GM12878 (cell line): Measurements from ENCODE around the gene ATXN1. TPM values are rescaled to one million over a fixed set of nuclear protein-coding genes. Genes with fewer than 3 reads are reported as not detected.

Experiments
- ATAC-seq: fragments of 200-7000 bp; cut with Tn5 transposase; 3 replicates; pipeline ENCODE4 v1.9.1; 2020; ENCODE audit warnings: mild to moderate bottlenecking, moderate library complexity
- BruUV-seq: library from RNA; stranded (reverse); fragments of 400-500 nt; replicated peaks from 2 replicates; lab custom pipeline; 2021; lab: Mats Ljungman, UMichigan
- CTCF ChIA-PET: fragments of 300-600 bp; sonication (Branson Sonifier 250); formaldehyde crosslinking; extraction: SDS; loops from one replicate; lab custom pipeline; 2021; ENCODE audit warnings: inconsistent platforms; lab: Yijun Ruan, JAX
- POLR2A ChIA-PET: fragments of 350-600 bp; formaldehyde crosslinking; extraction: SDS; loops from one replicate; lab custom pipeline; 2021; ENCODE audit warnings: inconsistent platforms; lab: Charles Lee
- RAD21 ChIA-PET: fragments of 300-600 bp; sonication (Branson Sonifier 250); formaldehyde crosslinking; loops from one replicate; lab custom pipeline; 2023; ENCODE audit warnings: antibody characterized with exemption; ENCODE audit not compliant: unreplicated experiment; lab: Charles Lee
- SMC1A ChIA-PET: fragments of 300-600 bp; sonication (Branson Sonifier 250); formaldehyde crosslinking; loops from one replicate; lab custom pipeline; 2023; ENCODE audit not compliant: unreplicated experiment, uncharacterized antibody; lab: Charles Lee
- DNase-seq: peaks from one replicate; pipeline ENCODE4 v3.0.0-alpha.2; 2011; ENCODE audit warnings: low read depth, low spot score
- FAIRE-seq: peaks from 3 replicates; lab custom pipeline; 2011; peaks lifted over from hg19 to GRCh38; lab: Jason Lieb, UNC
- H2AFZ ChIP-seq: 2 replicates; pipeline ENCODE4 v1.6.0; 2011; ENCODE audit warnings: low read depth, low read length, control low read depth; ENCODE audit not compliant: control insufficient read depth
- H3K27ac ChIP-seq: 2 replicates; pipeline ENCODE4 v1.5.1; 2011; ENCODE audit warnings: control low read depth; ENCODE audit not compliant: control insufficient read depth, insufficient read depth
- H3K27me3 ChIP-seq, 2 experiments: replicated peaks in 1 of 2; 2 replicates each; pipeline versions ENCODE4 v1.6.0 to v1.6.1; 2011; ENCODE audit warnings: low read length in 1 of 2; ENCODE audit not compliant: control insufficient read depth in 2 of 2, insufficient read depth in 2 of 2
- H3K36me3 ChIP-seq, 2 experiments: 2 replicates each; pipeline ENCODE4 v1.5.1; 2011; ENCODE audit warnings: low read length in 1 of 2; ENCODE audit not compliant: control insufficient read depth in 2 of 2, insufficient read depth in 2 of 2
- H3K4me1 ChIP-seq: 2 replicates; pipeline ENCODE4 v1.6.1; 2011; ENCODE audit warnings: mild to moderate bottlenecking, low read length, moderate library complexity, mixed read lengths; ENCODE audit not compliant: control insufficient read depth, insufficient read depth
- H3K4me2 ChIP-seq: 2 replicates; pipeline ENCODE4 v1.6.0; 2011; ENCODE audit warnings: control low read depth; ENCODE audit not compliant: control insufficient read depth, insufficient read depth
- H3K4me3 ChIP-seq: fragments of 200-600 bp; sonication (generic); 2 replicates; pipeline ENCODE4 v1.5.1; 2016
- H3K79me2 ChIP-seq: 2 replicates; pipeline ENCODE4 v1.6.0; 2011; ENCODE audit warnings: low read length; ENCODE audit not compliant: control insufficient read depth, insufficient read depth
- H3K9ac ChIP-seq: 2 replicates; pipeline ENCODE4 v1.8.0; 2011; ENCODE audit warnings: low read length, control low read depth, mixed read lengths; ENCODE audit not compliant: control insufficient read depth, insufficient read depth
- H3K9me3 ChIP-seq: replicated peaks from 3 replicates; pipeline ENCODE4 v1.5.1; 2011; ENCODE audit warnings: mild to moderate bottlenecking, low read length; ENCODE audit not compliant: control insufficient read depth, insufficient read depth
- H4K20me1 ChIP-seq: 2 replicates; pipeline ENCODE4 v1.6.0; 2011; ENCODE audit not compliant: control insufficient read depth, insufficient read depth
- ATF3 ChIP-seq: IDR thresholded peaks from 2 replicates; pipeline ENCODE4 v1.6.1; 2011; ENCODE audit warnings: low read depth, mild to moderate bottlenecking, low read length, moderate library complexity, borderline replicate concordance; ENCODE audit errors: extremely low read depth
- IKZF2 ChIP-seq, 2 experiments: fragments of 450-650 bp; IDR thresholded peaks; 2 replicates each; pipeline ENCODE4 v1.6.1; 2017; ENCODE audit warnings: mild to moderate bottlenecking in 2 of 2, moderate library complexity in 2 of 2
- MAX ChIP-seq: IDR thresholded peaks from 2 replicates; pipeline ENCODE4 v1.6.1; 2012; ENCODE audit warnings: low read depth, low read length, improper control_type of control experiment
- NFIC ChIP-seq: IDR thresholded peaks from 2 replicates; pipeline ENCODE4 v1.6.1; 2012; ENCODE audit warnings: low read depth, mild to moderate bottlenecking, inconsistent platforms, low read length, moderate library complexity
- PAX8 ChIP-seq: fragments of 450-650 bp; IDR thresholded peaks from 2 replicates; pipeline ENCODE4 v1.6.1; 2017; ENCODE audit warnings: mild to moderate bottlenecking, moderate library complexity
- RAD51 ChIP-seq: fragments of 450-650 bp; IDR thresholded peaks from 2 replicates; pipeline ENCODE4 v1.6.1; 2016; ENCODE audit warnings: moderate library complexity, mild to moderate bottlenecking, inconsistent platforms
- RFX5 ChIP-seq: IDR thresholded peaks from 2 replicates; pipeline ENCODE4 v1.6.1; 2011; ENCODE audit warnings: low read depth, low read length, improper control_type of control experiment
- SMAD5 ChIP-seq: IDR thresholded peaks from 2 replicates; pipeline ENCODE4 v1.6.1; 2016; ENCODE audit warnings: antibody characterized with exemption, low read depth
- SMC3 ChIP-seq: IDR thresholded peaks from 2 replicates; pipeline ENCODE4 v1.6.1; 2011; ENCODE audit warnings: low read length, improper control_type of control experiment, borderline replicate concordance
- SUPT20H ChIP-seq: IDR thresholded peaks from 2 replicates; pipeline ENCODE4 v1.6.1; 2011; ENCODE audit warnings: low read depth, mild to moderate bottlenecking, low read length, moderate library complexity, borderline replicate concordance; ENCODE audit not compliant: control insufficient read depth
- TAF1 ChIP-seq: IDR thresholded peaks from 2 replicates; pipeline ENCODE4 v1.6.1; 2011; ENCODE audit warnings: mild to moderate bottlenecking, low read depth, low read length, borderline replicate concordance
- YBX1 ChIP-seq: fragments of 450-650 bp; IDR thresholded peaks from 2 replicates; pipeline ENCODE4 v1.6.1; 2016; ENCODE audit warnings: antibody characterized with exemption
- ZBTB11 ChIP-seq: fragments of 450-650 bp; formaldehyde crosslinking; IDR thresholded peaks from 2 replicates; pipeline ENCODE4 v1.5.0; 2022; ENCODE audit warnings: mild to moderate bottlenecking, missing genetic modification characterization
- ZNF217 ChIP-seq: fragments of 450-650 bp; IDR thresholded peaks from 2 replicates; pipeline ENCODE4 v1.6.1; 2017; ENCODE audit warnings: antibody characterized with exemption, mild to moderate bottlenecking
- WGBS: methylation state at CpG from one replicate; pipeline ENCODE4 v1.1.6; 2016; ENCODE audit warnings: low lambda C conversion rate; ENCODE audit not compliant: insufficient replicate concordance, insufficient coverage; ENCODE audit errors: missing lambda C conversion rate; 5-methylcytosine and 5-hydroxymethylcytosine counted together
- in situ Hi-C: fragments of 300-500 bp; cut with MboI; formaldehyde crosslinking; loops from 9 replicates; pipeline ENCODE4 v1.14.3; 2018; ENCODE audit warnings: mixed read lengths
- intact Hi-C: fragments of 100-400 bp; cut with micrococcal nuclease; formaldehyde crosslinking; loops from one replicate; pipeline ENCODE4 v1.14.2; 2022; ENCODE audit not compliant: unreplicated experiment
- polyA plus RNA-seq, 11 experiments: library from polyadenylated mRNA; depleted of rRNA in 4 of 11; unstranded in 6 of 11; stranded (reverse) in 5 of 11; fragments of >200 nt; fragmentation: Nextera tagmentation in 4 of 11; fragmentation: Illumina TruSeq in 1 of 11; extraction: Ambion mirVana in 4 of 11; extraction: Trizol in 1 of 11; gene quantifications; 1 replicate in 1 of 11; 2 replicates in 10 of 11; pipeline versions ENCODE4 v1.2.1 to v1.2.3, GENCODE V29; 2011 to 2016; ENCODE audit warnings: inconsistent platforms in 2 of 11, missing spikeins in 2 of 11, low read depth in 1 of 11
- total RNA-seq, 4 experiments: library from RNA; depleted of rRNA in 3 of 4; stranded (reverse); fragments of >200 nt in 3 of 4; fragmentation: Illumina TruSeq in 1 of 4; extraction: Trizol in 1 of 4; gene quantifications; 2 replicates each; pipeline versions ENCODE4 v1.2.1 to v1.2.3, GENCODE V29; 2013 to 2021
- TF ChIP-seq, protein P1 (sequence below): fragments of 450-650 bp; IDR thresholded peaks from 2 replicates; pipeline ENCODE4 v1.6.1; 2017; ENCODE audit warnings: low read depth, mild to moderate bottlenecking, moderate library complexity
- TF ChIP-seq, protein P2 (sequence below): fragments of 450-650 bp; IDR thresholded peaks from 2 replicates; pipeline ENCODE4 v1.6.1; 2014; ENCODE audit warnings: mild to moderate bottlenecking

The ATXN1 gene
- total and polyA plus RNA-seq, 10 of the 15 experiments (the other 5 are each of a cell fraction or from before 2014, with no cell fraction given), result 12.2 to 51.2 (median 20.5) TPM

DNA sequence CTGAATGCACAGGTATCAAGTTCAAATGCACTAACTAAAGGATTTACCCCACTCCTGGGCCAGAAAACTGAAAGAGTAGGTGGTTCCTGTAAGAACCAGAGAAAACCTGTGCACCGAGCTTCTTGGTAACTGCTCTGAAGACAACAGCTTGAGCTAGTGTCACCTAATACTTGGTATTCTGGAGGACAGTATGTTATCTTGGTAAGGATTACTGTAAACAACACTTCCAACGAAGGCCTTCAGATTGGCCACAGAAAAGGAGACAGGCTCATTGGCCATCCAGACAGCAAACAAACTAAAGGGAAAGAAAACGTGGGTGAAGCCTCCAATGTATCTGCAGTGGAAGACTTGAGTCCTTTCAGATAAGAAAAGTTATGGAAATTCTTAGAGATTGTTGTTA, 461.4 kb downstream of the ATXN1 start:
- Histone ChIP-seq H2AFZ (no peak overlapping the region), H3K36me3 (peaks cover 0 to 6% of the 10 kb centered on the region in 2 experiments; a peak in 2 of 4 replicates), H3K9me3 (no peaks in the 10 kb centered on the region), H3K4me2 (no peak overlapping the region), H3K79me2 (no peaks in the 10 kb centered on the region), H3K9ac (no peak overlapping the region), H3K4me3 (no peak overlapping the region), H3K4me1 (peaks cover 19% of the 10 kb centered on the region), H3K27me3 (no peaks in the 10 kb centered on the region), H3K27ac (no peak overlapping the region), H4K20me1 (no peaks in the 10 kb centered on the region)
- in situ Hi-C loops (no loop called here), intact Hi-C loops (loop anchor here (10.0 kb wide), 1 partner anchor 465 kb away; the partner anchor contains the start of gene ATXN1)
- DNase-seq (no peak), FAIRE-seq (no peak), ATAC-seq (no peak)
- WGBS, result 78% methylated on average over 3 of the region's 3 CpGs
- RAD21 ChIA-PET, result interaction anchor here (1.0 to 1.6 kb wide), 2 partner anchors 8 to 463 kb away, joined by 3 read pairs; no protein-coding TSS in a partner anchor
- POLR2A ChIA-PET, result interaction anchor here (0.5 to 0.6 kb wide), 2 partner anchors 24 kb away, joined by 3 to 4 read pairs; no protein-coding TSS in a partner anchor
- SMC1A ChIA-PET, result interaction anchor here (1.1 to 1.2 kb wide), 2 partner anchors 8 to 9 kb away, joined by 4 read pairs; no protein-coding TSS in a partner anchor
- CTCF ChIA-PET, result interaction anchor here (0.7 to 5.4 kb wide), 6 partner anchors 13 to 32 kb away, joined by 3 to 71 read pairs (median 4); no protein-coding TSS in a partner anchor
- BruUV-seq, result no TSS peak
- TF ChIP-seq TAF1, result no peak
- TF ChIP-seq NFIC, result no peak
- TF ChIP-seq IKZF2 (IDR thresholded peaks at IDR 0.05), result no peak
- no peak for TF ChIP-seq ATF3
- no peak for TF ChIP-seq YBX1
- no peak for TF ChIP-seq SMC3
- TF ChIP-seq RFX5, result no peak
- TF ChIP-seq ZNF217, result no peak
- TF ChIP-seq, protein P1, sequence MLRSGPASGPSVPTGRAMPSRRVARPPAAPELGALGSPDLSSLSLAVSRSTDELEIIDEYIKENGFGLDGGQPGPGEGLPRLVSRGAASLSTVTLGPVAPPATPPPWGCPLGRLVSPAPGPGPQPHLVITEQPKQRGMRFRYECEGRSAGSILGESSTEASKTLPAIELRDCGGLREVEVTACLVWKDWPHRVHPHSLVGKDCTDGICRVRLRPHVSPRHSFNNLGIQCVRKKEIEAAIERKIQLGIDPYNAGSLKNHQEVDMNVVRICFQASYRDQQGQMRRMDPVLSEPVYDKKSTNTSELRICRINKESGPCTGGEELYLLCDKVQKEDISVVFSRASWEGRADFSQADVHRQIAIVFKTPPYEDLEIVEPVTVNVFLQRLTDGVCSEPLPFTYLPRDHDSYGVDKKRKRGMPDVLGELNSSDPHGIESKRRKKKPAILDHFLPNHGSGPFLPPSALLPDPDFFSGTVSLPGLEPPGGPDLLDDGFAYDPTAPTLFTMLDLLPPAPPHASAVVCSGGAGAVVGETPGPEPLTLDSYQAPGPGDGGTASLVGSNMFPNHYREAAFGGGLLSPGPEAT, result no peak
- TF ChIP-seq ZBTB11 (CRISPR knock-in tag), result no peak
- TF ChIP-seq SUPT20H, result no peak
- no peak for TF ChIP-seq PAX8
- TF ChIP-seq, protein P2, sequence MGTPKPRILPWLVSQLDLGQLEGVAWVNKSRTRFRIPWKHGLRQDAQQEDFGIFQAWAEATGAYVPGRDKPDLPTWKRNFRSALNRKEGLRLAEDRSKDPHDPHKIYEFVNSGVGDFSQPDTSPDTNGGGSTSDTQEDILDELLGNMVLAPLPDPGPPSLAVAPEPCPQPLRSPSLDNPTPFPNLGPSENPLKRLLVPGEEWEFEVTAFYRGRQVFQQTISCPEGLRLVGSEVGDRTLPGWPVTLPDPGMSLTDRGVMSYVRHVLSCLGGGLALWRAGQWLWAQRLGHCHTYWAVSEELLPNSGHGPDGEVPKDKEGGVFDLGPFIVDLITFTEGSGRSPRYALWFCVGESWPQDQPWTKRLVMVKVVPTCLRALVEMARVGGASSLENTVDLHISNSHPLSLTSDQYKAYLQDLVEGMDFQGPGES, result no peak
- no peak for TF ChIP-seq SMAD5
- no peak for TF ChIP-seq MAX
- no peak for TF ChIP-seq RAD51
